ENCODE results near the gene HEBP2.
A peak's percentile ranks its signal among the peaks of the same experiment; 100 is the strongest.
"Not testable (repeated sequence)": the region's sequence is repeated elsewhere in the genome, so short reads cannot be mapped to it uniquely, and the experiment has no call there.

The HEBP2 gene, protein sequence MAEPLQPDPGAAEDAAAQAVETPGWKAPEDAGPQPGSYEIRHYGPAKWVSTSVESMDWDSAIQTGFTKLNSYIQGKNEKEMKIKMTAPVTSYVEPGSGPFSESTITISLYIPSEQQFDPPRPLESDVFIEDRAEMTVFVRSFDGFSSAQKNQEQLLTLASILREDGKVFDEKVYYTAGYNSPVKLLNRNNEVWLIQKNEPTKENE

DNA sequence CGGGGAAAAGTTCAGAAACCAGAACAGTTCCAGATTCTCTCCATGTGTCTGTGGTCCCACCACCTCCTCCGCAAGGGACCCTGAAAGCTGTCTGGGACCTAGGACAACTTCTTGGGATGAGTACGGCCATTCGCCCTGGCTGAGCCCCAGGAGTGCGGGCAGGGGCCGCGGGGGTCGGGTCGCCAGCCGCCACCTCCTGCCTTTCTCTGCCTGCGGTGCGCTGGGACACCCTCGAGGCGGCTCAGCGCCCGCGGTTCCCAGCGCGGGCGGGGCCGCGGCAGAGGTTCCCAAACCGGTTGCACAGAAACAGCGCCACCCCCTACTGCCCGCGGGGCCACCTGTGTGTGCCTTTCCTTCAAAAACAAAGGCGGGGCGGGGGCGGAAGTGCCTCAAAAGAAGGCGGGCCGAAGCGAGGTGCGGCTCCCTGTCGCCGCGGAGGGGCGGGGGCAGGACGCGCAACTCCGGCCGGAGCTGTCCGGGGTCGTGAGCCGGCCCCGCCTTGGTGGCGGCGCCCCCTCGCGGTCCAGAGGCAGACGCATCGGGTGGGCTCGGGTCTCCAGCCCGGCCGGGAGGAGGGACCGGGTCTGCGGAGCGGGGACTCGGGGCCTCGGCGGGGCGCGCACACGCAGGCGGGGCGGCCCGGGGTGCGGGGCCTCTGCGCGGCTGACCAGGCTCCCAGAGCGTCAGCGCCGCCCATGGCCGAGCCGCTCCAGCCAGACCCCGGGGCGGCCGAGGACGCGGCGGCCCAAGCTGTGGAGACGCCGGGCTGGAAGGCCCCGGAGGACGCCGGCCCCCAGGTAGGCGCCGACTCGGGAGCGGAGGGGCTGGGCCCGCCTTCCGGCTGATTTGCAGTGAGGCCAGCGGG, at the start of gene HEBP2:
TSS of gene HEBP2 (plus strand) at position 423 of the 865 bp plus-strand sequence. CDS start at position 696, 273 bp downstream.
- peak; percentile 82 for DNase-seq (ENCODE audit: low read depth)

DNA sequence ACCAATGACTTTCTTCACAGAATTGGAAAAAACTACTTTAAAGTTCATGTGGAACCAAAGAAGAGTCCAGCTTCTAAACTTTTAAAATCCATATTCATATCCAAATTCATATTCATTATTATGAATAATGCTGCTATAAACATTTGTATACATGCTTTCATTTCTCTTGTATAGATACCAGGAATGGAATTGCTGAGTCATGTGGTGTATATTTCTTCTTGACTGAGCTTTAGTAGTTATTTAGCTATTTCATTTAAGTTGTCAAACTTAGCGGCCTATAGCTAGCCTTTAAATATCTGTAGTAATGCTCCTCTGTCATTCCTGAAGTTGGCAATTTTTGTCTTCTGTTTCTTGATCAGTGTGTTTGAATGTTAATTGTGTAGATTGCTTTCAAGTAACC, 46.1 kb upstream of the HEBP2 start:
- no peak for DNase-seq (ENCODE audit: low read depth)

DNA sequence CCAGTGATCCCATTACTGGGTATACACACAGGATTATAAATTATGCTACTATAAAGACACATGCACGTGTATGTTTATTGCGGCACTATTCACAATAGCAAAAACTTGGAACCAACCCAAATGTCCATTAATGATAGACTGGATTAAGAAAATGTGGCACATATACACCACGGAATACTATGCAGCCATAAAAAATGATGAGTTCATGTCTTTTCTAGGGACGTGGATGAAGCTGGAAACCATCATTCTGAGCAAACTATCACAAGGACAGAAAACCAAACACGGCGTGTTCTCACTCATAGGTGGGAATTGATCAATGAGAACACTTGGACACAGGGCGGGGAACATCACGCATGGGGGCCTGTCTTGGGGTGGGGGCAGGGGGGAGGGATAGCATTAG, 35.3 kb upstream of the HEBP2 start:
- not testable (repeated sequence) for DNase-seq (ENCODE audit: low read depth)

DNA sequence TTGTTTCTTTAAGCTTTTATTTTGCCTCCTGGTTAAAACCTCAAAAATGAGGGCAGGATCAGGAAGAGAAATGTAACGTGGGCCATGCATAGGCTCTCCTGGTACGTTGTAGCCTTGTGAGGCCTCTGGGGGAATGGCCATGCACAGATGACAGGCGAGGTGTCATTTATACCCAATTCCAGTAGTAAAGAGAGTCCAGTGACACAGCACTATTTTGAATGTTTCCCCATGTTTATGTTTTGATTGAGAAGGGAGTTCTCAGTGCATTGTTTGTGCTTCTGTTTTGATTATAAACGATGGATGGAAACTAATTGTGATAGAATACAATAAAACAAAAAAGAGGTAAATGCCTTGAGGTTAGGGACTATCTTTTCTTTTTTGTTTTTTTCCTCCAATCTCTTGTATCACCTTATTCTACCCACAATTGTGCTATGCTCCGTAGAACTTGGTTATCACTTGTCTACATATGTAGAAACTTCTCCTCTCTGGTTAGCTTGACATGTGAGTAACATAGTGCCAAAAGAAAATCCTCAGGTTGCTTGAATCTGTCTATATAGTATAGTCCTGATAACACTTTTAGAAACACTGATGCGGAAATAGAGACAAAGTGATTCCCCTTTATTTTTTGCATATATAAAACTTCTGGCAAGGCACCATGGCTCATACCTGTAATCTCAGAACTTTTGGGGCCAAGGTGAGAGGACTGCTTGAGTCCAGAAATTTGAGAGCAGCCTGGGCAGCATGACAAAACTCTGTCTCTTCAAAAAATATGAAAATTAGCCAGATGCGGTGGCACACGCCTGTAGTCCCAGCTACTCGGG, 33.2 kb upstream of the HEBP2 start:
- DNase-seq (ENCODE audit: low read depth): no peak

DNA sequence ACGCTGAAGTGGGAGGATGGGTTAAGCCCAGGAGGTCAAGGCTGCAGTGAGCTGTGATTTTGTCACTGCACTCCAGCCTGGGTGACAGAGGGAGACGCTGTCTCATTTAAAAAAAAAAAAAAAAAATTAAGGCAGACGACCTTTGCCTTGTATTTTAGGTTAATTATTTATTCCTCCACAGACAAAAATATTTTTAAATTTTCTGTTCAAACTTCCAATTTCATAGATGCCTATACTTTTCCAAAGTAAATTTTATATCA, 32.6 kb upstream of the HEBP2 start:
- no peak for DNase-seq (ENCODE audit: low read depth)

DNA sequence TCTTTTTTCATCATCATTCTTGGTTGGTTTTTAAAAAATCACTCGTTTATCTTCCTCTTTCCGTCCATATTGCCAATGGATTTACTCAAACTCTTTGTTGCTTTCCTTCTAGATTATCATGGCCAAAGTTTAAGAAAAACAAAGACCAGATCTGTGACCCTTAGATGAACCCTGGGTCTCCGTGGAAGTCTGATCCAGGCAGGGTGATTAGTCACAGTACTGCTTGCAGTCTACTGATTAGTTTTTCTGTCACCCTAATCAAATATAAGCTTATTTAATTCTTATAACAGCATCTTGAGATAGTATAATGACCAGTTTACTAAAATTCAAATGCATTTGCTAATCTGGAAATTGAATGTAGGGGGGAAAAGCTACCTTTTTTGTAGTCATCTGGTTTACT, 32.3 kb upstream of the HEBP2 start:
- DNase-seq (ENCODE audit: low read depth): peak; percentile 7

DNA sequence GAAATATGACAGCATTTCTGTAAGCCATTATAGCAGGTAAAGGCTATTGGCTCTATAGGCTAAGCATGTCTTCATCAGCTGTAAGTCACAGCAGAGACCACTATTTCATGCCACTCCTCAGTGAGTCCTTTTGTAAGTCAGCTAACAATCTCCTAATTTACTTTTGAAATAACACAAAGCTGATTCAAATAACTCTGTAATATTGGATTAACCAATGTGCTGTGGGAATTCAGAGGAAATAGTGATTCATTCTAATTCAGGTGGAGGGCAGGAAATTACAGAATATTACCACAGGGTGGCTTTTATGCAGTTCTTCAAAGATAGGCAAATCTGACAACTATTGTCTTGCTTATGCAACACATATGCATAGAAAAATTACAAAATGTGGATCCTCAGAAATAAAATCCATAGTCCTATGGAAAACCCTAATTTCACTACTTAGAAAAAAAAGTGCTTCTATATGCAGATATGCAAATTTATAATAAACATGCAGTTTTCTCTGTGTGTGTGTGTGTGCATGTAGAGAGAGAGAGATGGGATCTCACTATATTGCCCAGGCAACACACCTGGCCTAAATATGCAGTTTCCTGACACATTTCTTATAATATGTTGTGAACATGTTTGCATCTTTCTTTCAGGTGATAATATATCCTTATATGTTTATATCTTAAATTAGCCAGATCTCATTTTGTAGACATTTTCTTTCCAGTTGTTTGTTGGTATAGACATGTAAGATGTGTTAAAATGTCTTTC, 31.1 kb upstream of the HEBP2 start:
- DNase-seq (ENCODE audit: low read depth): no peak

DNA sequence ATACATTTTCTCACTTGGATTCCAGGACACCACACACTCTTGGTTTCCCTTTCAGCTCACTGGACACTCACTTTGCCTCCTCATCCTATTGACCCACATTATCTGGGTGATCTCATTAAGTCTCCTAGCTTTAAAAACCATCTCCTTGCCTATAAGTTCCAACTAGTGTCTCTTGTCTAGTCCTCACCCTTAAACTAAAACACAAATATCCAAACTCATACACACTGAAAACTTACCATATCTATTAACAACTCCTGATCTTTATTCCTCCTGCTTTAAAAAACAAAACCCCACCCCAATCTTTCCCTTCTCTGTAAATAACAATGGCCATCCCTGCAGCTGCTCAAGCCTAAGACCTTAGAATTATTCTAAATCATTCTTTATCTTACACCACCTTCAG, 29.8 kb upstream of the HEBP2 start:
- no peak for DNase-seq (ENCODE audit: low read depth)

DNA sequence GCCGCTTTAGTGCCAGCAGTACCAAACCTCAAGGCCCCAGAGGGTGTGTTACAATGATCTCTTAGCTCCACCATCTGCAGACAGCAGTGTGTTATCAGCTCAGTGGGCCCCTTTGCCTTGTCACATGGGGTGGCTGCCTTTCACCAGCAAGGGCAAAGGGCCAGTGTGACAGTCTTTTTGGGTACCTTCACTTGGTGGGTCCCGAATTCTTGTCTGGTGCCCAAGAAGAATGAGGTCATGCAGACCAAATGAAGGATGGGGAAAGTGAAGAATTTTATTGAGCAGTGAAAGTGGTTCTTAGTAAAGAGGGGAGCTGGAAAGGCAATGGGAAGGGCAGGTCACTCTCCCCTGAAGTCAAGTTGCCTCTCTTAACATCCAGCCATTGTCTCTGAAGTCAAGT, 29.2 kb upstream of the HEBP2 start:
- DNase-seq (ENCODE audit: low read depth): no peak

DNA sequence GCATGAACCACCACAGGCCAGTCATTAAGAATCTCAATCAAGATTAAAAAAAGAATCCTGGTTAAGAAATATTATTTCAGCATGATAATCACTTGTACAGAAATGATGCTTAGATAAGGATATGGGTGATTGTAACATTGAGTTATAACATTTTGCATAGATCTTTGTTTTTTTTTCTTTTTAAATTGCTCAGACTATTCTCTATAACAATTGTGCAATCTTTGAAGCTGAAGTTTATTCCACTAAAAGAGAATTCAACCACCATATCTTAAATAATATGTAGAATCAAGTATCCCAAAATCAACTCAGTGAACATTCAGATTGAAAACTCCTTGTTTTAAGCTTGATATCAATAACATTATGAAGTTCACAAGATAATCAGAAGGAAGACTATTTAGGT, 27.0 kb upstream of the HEBP2 start:
- no peak for DNase-seq (ENCODE audit: low read depth)

DNA sequence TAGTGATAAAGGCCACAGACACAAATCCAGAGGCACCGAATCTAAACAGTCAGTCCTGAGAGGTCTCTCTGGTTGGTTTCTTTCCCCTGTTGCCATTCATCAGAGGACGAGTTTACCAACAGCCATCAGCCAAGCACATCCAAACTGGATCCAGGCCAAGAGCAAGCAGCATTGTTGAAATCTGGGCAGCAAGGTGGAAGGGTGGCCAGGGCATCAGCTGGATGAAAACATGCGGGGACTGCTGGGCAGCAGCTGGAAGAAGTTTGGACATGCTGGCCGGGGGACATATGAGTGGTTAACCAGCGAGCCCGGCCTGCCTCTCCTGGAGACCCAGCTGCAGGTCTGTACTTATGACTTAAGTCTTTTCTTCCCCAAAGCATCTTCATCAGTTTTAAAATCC, 26.2 kb upstream of the HEBP2 start, which contains the start of gene SMIM28:
TSS of gene SMIM28 (plus strand) at position 62 of the 400 bp plus-strand sequence. CDS start at position 230, 168 bp downstream.
- no peak for DNase-seq (ENCODE audit: low read depth)

DNA sequence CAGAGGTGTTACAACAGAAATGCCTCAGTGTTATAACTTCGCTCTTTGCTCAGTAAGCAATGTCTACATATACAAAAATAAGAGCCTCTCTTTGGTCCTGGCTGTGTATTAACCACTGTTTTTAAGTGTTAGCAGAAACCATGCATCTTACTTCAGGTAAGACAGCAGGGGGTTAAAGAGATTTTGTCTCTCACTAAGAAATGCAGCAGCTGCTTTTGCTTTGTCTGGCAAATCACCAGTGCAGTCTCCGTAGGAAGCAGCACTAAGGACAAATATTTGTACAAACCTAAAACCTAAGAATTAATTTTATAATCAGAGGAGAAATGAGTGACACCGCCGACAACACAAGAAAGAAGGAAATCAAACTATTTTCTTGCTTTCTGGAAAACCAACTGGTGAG, 25.6 kb upstream of the HEBP2 start:
- no peak for DNase-seq (ENCODE audit: low read depth)

DNA sequence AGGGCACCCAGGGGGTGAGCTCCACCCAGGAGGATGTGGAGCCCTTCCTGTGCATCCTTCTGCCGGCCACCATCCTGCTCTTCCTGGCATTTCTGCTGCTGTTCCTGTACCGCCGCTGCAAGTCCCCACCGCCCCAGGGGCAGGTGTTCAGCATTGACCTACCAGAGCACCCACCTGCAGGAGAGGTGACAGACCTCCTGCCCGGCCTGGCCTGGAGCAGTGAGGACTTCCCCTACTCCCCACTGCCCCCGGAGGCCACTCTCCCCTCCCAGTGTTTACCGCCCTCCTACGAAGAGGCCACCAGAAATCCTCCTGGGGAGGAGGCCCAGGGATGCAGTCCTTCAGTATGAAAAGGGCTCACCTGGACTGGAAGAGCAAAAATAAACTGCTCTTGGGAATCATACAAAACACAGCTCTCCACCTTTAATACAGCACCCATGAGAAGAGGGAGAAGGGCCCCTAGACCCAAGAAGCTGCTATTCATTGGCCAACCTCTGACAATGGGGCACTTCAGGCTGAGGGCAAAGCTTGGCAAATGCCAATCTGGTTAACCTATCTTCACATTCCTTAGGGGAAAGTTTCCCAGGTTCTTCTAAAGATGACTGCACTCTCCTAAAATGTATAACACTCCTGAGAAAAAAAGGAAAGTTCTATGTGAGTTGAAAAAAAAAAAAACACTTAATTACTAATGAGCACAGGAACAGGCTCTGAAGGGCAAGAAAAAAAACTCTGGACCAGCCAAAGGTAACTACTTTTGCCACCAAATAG, 21.3 kb upstream of the HEBP2 start:
- DNase-seq (ENCODE audit: low read depth): peak; percentile 6

DNA sequence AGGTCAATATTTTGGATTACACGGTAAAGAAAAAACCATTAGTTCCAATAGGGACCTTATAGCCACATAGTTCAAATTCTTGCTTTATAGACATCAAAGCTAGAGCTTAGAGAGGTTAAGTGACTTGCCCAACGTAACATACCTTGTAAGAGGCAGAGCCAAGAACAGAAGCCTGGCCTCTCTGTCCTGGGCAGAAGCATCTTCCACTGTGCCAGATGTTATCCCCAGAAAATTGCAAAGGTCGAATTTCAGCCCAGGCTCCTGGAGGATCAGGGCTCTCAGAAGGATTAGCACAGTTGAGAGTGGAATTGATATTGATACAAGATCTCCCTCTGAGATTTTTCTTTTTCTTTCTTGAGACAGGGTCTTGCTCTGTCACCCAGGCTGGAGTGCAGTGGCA, 20.2 kb upstream of the HEBP2 start:
- no peak for DNase-seq (ENCODE audit: low read depth)

DNA sequence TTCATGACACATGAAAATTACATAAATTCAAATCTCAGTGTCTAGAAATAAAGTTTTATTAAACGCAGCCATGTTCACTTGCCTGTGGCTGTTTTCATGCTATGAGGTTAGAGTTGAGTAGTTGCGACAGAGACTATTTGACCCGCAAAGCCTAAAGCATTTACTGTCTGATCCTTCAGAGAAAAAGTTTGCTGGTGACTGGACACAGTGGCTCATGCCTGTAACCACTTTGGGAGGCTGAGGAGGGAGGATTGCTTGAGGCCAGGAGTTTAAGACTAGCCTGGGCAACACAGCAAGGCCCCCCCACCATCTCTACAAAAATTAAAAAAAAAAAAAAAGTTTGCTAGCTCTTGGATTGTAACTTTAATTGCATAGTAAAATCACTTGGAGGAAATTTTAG, 17.1 kb upstream of the HEBP2 start:
- DNase-seq (ENCODE audit: low read depth): no peak

DNA sequence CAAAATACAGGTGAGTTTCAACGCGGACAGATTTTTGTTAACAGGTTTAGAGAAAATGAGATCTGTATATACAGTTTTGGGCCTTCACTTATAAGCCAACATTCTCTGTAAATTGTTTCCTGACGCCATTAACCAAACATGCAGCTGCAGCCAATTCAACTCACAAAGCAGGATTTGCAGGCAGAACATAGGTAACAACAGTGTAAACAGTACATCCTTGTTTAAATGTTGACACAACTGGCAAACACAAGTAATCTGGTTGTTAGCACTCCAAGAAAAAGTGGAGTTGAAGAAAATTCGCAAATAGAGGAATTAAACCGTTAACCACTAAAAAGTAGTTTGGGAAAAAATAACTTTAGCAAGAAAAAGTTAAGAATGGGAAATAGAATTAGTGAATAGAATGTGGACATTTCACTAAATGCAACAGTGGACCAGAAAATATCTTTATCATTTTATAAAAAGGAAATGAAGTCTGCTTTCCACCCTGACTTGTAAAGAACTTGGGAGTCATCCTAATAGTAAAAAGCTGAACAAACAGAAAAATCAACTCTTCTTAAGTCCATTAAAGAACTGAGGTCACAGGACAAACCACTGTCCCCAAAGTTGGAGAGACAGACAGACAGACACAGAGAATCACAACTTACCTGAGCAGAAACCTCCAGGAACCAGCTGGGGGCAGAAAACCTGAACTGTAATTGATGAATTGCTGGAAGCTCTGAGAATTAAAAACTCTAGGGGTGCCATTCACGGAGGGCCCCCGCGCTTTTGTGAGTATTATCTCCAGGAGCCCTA, 16.2 kb upstream of the HEBP2 start:
- DNase-seq (ENCODE audit: low read depth): no peak

DNA sequence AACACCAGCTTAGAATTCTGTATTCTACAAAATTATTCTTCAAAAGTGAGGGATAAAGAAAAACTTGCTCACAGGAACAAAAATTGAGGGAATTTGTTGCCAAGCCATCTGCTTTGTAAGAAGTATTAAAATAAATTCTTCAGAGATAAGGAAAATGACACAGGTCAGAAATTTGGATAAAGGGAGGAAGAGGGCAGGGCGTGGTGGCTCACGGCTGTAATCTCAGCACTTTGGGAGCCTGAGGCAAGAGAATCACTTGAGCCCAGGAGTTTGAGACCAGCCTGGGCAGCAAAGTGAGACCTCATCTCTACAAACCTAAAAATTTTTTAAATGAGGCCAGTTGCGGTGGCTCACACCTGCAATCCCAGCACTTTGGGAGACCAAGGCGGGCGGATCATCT, 14.5 kb upstream of the HEBP2 start:
- no peak for DNase-seq (ENCODE audit: low read depth)

DNA sequence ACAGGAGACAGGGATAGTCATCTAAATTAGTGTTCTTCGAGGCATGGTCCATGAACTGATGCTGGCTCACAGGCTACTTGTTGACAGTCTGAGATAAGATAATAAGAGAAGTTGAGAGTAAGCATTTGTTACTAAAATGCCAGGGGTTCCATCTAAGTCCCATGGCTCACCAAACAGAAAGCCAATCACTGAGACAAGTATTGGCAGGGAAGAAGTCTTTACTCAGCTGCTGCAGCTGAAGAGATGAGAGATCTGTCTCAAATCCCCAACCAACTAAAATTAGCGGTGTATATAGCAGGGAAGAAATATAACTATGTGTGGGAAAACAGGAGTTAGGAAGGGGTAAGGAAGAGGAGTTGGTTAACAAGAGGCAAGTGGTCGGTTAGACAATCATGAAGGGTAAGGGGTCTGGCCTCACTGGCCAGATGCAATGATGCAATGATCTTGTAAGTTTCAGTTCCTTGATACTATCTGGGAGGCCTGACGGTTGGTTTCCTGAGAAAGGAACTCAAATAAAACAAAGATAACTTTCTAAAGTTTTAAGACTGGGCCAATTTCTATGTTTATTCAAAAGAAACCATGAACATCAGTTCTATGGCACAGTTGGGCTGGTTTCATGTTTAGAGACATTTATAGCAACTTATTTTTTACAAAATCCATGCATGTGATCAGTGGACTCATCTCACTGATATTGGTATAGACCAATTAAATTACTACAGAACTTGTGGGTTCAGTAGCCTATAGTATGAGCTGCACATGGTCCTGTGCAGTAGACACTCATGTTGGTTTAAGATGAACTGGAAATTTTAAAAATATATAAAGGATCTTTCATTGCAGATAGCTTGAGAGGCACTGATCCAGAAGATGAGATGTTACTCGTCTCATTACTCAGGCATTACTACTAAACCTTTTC, 9.9 kb upstream of the HEBP2 start:
- DNase-seq (ENCODE audit: low read depth): no peak

DNA sequence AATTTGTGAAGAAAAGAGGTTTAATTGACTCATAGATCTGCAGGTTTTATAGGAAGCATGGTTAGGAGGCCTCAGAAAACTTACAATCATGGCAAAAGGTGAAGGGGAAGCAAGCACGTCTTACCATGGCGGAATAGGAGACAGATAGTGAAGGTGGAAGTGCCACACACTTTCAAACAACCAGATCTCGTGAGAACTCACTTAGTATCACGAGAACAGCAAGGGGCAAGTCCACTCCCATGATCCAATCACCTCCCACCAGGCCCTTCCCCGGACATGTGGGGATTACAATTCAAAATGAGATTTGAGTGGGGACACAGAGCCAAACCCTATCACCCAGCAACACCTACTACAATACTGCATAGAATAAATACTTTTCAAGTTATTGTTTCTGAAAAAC, 7.3 kb upstream of the HEBP2 start:
- no peak for DNase-seq (ENCODE audit: low read depth)
